Left ventricle myocardium superior (tissue), 1 donor: ENCODE results near the gene ST3GAL4. TPM values are rescaled to one million over a fixed set of nuclear protein-coding genes. Genes with fewer than 3 reads are reported as not detected.
A peak's percentile ranks its signal among the peaks of the same experiment; 100 is the strongest.
"Not testable (repeated sequence)": the region's sequence is repeated elsewhere in the genome, so short reads cannot be mapped to it uniquely, and the experiment has no call there.

ENCODE experiments used
- ATAC-seq: fragments of 200-7000 bp; cut with Tn5 transposase; one replicate; pipeline ENCODE4 v1.9.1; 2020; ENCODE audit warnings: mild to moderate bottlenecking, moderate library complexity
- DNase-seq: peaks from one replicate; pipeline ENCODE4 v3.0.0-alpha.2; 2020
- intact Hi-C: fragments of 100-400 bp; cut with micrococcal nuclease; formaldehyde crosslinking; loops from one replicate; pipeline ENCODE4 v1.11.0; 2022
- total RNA-seq: library from RNA; stranded (reverse); fragmentation: NEBNext Ultra II Directional; extraction: Animal tissue kit (Norgen Biotek cat#: 25700); gene quantifications from one replicate; pipeline ENCODE4 v1.2.1, GENCODE V29; 2021
- donor health status: DM: no; HTN: yes; CAD: no; lungs with severe emphysema.

ST3GAL4 gene
- total RNA-seq, 1 donor from 2014 or later, result 45.4 TPM

GRCh38 chr11:126374562-126375300 is 19.2 kb downstream of the ST3GAL4 start:
- DNase-seq, result peak; percentile 66
- intact Hi-C loops, result not testable (repeated sequence)

DNA sequence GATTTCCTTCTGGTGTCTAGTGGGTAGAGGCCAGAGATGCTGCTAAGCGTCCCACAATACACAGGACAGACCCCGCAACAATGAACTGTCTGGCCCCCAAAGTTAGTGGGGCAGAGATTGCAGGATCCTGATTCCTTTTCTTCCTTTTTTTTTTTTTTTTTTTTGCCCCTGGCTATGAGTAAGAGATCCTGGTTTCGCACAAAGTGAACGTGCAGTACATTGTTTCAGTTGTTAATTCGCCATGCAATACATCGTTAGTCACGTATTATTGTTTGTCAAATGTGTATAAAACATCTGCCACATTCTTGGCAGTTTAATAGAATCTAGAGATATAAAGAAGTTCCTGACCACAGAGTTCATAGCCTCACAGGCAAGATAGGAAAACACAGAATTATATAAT is 20.2 kb downstream of the ST3GAL4 start:
- intact Hi-C loops, result no loop called here
- ATAC-seq, result no peak
- no peak for DNase-seq

More at GRCh38 chr11:126374562-126375300, 19.2 kb downstream of the ST3GAL4 start:
- peak; percentile 58 for ATAC-seq

GRCh38 chr11:126378763-126379162 is 23.3 kb downstream of the ST3GAL4 start:
- intact Hi-C loops, result no loop called here
- ATAC-seq (no peak), DNase-seq (no peak)

DNA sequence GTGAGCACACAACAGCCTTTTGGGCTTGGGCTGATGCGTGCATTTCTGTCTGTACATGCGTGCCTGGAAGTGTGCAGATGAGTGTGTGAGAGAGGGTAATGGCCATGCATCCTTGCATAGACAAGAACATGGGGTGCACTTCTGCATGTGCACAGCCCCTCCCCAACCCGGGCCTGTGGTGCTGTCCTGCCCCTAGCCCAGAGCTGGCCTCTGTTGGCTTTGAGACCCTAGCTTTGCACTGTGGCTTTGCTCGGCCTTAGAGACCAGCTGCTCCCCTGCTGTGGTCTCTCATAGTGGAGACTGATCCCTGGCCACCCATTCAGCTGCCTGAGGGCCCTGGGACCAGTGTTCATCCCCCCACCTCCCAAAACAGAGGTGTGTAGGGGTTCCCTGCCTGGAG is 25.4 kb downstream of the ST3GAL4 start:
- DNase-seq (peak; percentile 31), ATAC-seq (no peak)
- intact Hi-C loops, result no loop called here

GRCh38 chr11:126381960-126382359 is 26.5 kb downstream of the ST3GAL4 start:
- DNase-seq, intact Hi-C loops: not testable (repeated sequence)
- peak; percentile 10 for ATAC-seq

DNA sequence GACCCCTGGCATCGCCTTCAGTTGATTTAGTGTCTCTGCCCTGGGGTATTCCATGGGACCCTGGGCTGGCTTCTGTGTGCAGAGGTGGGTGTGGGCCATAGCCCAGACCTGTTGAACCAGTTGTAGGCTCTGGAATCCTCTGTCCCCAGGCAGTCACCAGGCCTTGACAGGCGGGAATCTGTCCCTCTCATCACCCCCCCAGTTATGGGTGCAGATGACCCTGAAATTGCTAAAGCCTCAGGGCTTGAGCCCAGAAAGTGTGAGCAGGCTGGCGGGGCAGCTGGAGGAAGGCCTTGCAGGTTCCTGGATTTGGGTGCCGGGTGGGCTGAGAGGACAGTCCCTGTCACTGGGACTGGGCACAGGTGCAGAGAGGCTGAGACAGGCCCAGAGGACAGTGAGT is 27.2 kb downstream of the ST3GAL4 start:
- ATAC-seq, intact Hi-C loops: not testable (repeated sequence)
- peak; percentile 24 for DNase-seq

- DNase-seq (peak; percentile 28), ATAC-seq (no peak)
- intact Hi-C loops, result no loop called here
These were observed 28.2 kb downstream of the ST3GAL4 start for GRCh38 chr11:126383339-126384335.

- ATAC-seq (no peak), DNase-seq (peak; percentile 19)
- intact Hi-C loops, result no loop called here
These were observed 29.1 kb downstream of the ST3GAL4 start for GRCh38 chr11:126384449-126385070.

GRCh38 chr11:126385991-126386728 is 30.7 kb downstream of the ST3GAL4 start:
- DNase-seq (peak; percentile 26), ATAC-seq (peak; percentile 2)
- intact Hi-C loops, result no loop called here

- DNase-seq (peak; percentile 81), ATAC-seq (peak; percentile 83)
- intact Hi-C loops, result not testable (repeated sequence)
These were observed 31.2 kb downstream of the ST3GAL4 start for GRCh38 chr11:126386729-126387071.

- no peak for ATAC-seq
- DNase-seq, result no peak
- intact Hi-C loops, result no loop called here
These were observed 32.4 kb downstream of the ST3GAL4 start for GRCh38 chr11:126387857-126388256.

DNA sequence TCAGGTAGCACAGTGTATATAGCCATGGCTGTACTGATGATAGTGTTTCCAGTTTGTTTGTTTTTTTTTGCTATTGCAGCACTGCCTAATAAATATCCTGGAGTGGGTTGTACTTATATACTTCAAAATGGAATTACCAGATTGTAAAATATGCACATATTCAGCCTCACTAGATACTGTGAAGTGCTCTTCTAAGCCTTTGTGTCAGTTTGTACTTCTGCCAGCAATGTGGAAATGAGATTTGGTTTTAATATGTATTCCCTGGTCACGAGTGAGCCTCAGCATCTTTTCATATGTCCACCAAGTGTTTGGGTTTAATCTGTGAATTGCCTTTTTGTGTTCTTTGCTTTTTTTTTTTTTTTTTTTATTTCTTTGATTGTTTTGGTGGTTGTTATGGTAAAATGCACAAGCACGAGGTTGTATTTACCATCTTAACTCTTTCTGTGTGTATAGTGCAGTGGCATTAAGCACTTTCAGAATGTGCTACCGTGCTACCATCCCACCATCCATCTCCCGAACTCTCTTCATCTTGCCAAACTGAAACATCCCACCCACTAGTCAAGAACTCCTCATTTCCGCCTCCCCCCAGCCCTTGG is 34.9 kb downstream of the ST3GAL4 start:
- DNase-seq (no peak), ATAC-seq (no peak)
- intact Hi-C loops, result no loop called here

DNA sequence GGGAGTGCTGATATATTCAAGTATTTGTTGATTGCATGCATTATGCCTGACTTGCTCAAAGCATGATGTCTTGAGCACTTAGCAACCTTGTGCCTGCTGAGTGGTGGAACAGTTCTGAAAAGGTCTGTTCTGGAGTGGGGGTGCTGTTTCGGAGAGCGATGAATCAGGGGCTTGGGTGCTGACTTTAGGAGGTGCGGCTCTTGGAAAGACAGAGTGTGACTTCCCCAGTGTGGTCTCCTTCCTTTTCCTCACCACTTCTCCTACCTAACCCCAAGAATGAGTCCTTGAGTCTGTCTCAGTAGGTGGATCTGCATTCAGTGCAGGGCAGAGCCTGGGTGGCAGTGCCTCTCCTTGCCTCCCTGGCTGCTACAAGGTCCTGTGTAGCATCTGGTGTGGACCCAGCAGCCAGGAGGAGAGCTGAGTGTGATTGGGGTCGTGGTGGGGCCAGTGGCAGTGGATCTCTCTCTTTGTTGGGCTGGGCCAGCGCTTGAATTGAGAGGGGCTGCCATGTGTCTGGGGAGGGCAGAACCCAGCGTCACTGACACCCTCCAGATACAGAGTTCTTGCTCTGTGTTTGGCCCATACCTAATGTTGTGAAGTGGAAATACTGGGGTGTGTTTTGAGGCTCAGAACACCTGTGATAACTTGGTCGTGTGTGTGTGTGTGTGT is 35.9 kb downstream of the ST3GAL4 start:
- intact Hi-C loops, result no loop called here
- DNase-seq (peak; percentile 28), ATAC-seq (no peak)

GRCh38 chr11:126391970-126392632 is 36.6 kb downstream of the ST3GAL4 start:
- intact Hi-C loops, result no loop called here
- peak; percentile 50 for ATAC-seq
- DNase-seq, result peak; percentile 71

DNA sequence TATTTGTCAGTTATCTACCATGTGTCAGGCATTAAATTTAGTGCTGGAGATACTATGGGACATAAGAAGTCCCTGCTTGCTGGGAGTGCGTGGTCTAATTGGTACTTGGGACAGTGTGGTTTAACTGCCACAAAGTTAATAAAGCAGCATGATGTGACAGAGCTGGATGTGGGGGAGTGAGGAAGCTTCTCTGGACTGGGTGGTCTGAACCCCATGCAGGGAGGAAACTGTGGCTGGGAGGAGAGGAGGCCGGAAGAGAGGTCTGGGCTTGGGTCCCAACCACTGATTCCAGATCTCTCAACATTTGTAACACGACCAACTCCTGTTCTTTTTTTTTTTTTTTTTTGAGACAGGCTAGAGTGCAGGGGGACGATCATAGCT is 37.1 kb downstream of the ST3GAL4 start:
- intact Hi-C loops, result no loop called here
- ATAC-seq (no peak), DNase-seq (peak; percentile 21)

- DNase-seq, result peak; percentile 23
- no peak for ATAC-seq
- intact Hi-C loops, result no loop called here
These were observed 37.7 kb downstream of the ST3GAL4 start for GRCh38 chr11:126393143-126393542.

DNA sequence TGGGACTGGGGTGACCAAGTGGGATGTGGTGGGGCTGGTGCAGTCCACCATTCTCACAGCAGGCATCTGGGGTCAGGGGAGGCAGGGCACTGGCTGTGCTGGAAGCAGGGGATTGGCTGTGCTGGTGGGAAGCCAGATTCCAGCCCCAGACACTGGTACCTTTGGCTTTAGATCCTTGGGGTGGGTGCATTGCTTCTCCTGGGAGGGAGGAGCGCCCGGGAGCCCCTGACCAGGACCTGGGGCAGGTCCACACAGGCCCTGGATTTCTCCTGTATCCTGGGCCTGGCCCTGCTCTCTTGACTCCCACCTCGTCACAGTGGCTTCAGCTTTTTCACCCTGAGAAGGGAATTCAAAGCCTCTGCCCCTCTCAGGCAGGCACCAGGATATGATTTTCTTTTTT is 38.5 kb downstream of the ST3GAL4 start:
- DNase-seq, result peak; percentile 27
- ATAC-seq, result no peak
- intact Hi-C loops, result no loop called here

DNA sequence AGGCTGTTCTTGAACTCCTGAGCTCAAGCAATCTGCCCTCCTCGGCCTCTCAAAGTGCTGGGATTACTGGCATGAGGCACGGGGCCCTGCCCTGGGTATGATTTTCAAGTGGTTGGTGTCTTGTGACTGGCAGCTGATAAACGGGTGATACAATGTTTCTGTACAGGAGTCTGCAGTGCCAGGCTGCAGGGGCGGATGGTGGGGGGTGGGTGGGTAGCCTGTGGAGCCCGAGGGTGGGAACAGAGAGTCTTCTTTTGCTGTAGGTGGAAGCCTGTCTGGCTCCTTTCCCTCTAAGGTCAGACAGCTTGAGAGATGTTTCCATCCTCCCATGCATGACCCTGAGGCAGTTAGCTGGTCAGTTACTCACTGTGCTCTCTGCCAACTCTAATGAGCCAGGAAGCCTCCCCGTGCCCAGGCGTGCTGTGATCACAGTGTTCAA is 39.2 kb downstream of the ST3GAL4 start:
- DNase-seq (peak; percentile 72), ATAC-seq (peak; percentile 75)
- intact Hi-C loops, result not testable (repeated sequence)
